ENCODE results near the gene USP27X.
A peak's percentile ranks its signal among the peaks of the same experiment; 100 is the strongest.

USP27X gene

GRCh38 chrX:49892542-49892941 is 13.3 kb downstream of the USP27X start:
- DNase-seq, result peak in 1 of 2 donors; percentile 27

GRCh38 chrX:49896951-49897350 is 17.7 kb downstream of the USP27X start:
- no peak for DNase-seq

GRCh38 chrX:49901048-49901447 is 21.8 kb downstream of the USP27X start:
- DNase-seq, result no peak

- no peak for DNase-seq
Measured at GRCh38 chrX:49910344-49910743, 31.1 kb downstream of the USP27X start.

GRCh38 chrX:49912086-49912485 is 32.8 kb downstream of the USP27X start:
- no peak for DNase-seq

GRCh38 chrX:49912861-49913260 is 33.6 kb downstream of the USP27X start:
- no peak for DNase-seq

- peak in 1 of 2 donors; percentile 31 for DNase-seq
Measured at GRCh38 chrX:49915361-49916222, 36.3 kb downstream of the USP27X start.

- DNase-seq, result no peak
Measured at GRCh38 chrX:49919617-49920016, 40.3 kb downstream of the USP27X start.

- no peak for DNase-seq
Measured at GRCh38 chrX:49921109-49921508, 41.8 kb downstream of the USP27X start.

GRCh38 chrX:49922291-49923241 is 43.3 kb downstream of the USP27X start, which contains the start of gene CLCN5:
Gene CLCN5, plus strand, starts transcription at chrX:49922596. Its CDS starts 2,703 bp downstream, at chrX:49925299.
- peak; percentile 47 to 89 for DNase-seq

GRCh38 chrX:49925176-49925575 is 45.9 kb downstream of the USP27X start:
- no peak for DNase-seq

- DNase-seq, result no peak
Measured at GRCh38 chrX:49930039-49930438, 50.8 kb downstream of the USP27X start.
